Measurements from ENCODE around the gene LPCAT1.

- TF ChIP-seq CTCF (IDR thresholded peaks at IDR 0.05) (no peak), POLR2A (IDR thresholded peaks at IDR 0.05) (no peak)
These were observed 16.8 kb downstream of the LPCAT1 start for GRCh38 chr5:1507014-1507375.

Measured in Peyer's patch (tissue), 4 donors.